ENCODE results near the gene OXLD1. TPM values are rescaled to one million over a fixed set of nuclear protein-coding genes. Genes with fewer than 3 reads are reported as not detected.
"Not testable (repeated sequence)": the region's sequence is repeated elsewhere in the genome, so short reads cannot be mapped to it uniquely, and the experiment has no call there.

Gene OXLD1
- total RNA-seq, 1 donor from 2014 or later: 10.4 TPM

DNA sequence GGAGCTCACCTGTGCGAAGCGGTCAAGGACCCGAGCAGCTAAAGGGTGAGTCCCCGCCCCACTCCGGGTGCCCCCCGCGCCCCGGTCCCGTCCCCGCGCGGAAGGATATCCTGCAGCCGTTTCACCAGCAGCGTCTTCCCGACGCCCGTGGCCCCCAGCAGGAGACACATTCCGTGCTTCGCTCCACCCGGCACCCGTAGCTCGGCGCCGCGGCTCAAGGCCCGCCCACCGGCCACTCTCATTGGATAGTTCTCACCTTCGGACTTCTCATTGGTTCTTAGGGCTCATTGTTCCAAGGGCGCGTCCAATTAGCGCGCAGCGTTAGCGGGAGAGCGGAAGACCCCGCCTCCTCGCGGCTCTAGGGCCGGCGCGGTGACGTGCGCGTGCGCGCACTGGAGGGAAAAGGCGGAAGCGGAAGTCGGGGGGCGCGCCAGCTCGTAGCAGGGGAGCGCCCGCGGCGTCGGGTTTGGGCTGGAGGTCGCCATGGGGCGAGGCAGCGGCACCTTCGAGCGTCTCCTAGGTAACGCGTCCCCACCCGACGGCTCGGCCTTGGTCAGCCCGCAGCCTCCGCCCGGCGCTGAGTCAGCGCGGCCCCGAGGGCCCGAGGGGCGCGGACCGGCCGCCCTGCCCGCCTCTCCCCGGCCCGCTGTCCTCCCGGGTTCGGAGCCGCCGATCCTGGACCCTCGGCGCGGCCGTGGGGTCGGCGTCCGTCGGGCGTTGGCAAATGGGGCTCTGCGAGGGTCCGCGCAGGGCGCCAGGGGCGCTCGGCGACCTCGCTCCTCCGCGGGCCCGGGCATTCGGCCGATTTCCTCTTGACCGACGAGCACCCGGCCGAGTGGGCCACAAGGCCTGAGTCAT lies 17.4 kb upstream of the OXLD1 start, which contains the start of the genes ARL16 and HGS:
Gene ARL16, minus strand, starts transcription at position 214 of the 858 bp plus-strand sequence. Its CDS starts 44 bp downstream, at position 170.
Gene HGS, plus strand, starts transcription at position 428 of the 858 bp plus-strand sequence. Its CDS starts 56 bp downstream, at position 484.
- H3K27me3 ChIP-seq (ENCODE audit: control insufficient read depth in 3 of 3, insufficient read depth in 3 of 3, low read length in 3 of 3): no peaks in the 10 kb centered on the region
- H3K9ac ChIP-seq (ENCODE audit: low read depth in 1 of 3, low read length in 3 of 3): peak within 1 kb of the TSS; percentile 90 to 94 (median 94)
- H3K4me3 ChIP-seq (ENCODE audit: low read length in 3 of 3): peak within 1 kb of the TSS; percentile 89 to 92 (median 89)
- H3K27ac ChIP-seq (ENCODE audit: low read depth, low read length): peak within 1 kb of the TSS; percentile 64
- H3K36me3 ChIP-seq (ENCODE audit: control insufficient read depth in 3 of 3, insufficient read depth in 3 of 3, low read length in 3 of 3): peaks cover 30 to 35% (median 32%) of the 10 kb centered on the region in 3 donors
- H3K4me1 ChIP-seq (ENCODE audit: control insufficient read depth in 3 of 3, insufficient read depth in 3 of 3, low read length in 3 of 3): peaks cover 26 to 35% (median 29%) of the 10 kb centered on the region in 3 donors
- H3K9me3 ChIP-seq (ENCODE audit: control insufficient read depth in 3 of 3, low read length in 3 of 3): no peaks in the 10 kb centered on the region

DNA sequence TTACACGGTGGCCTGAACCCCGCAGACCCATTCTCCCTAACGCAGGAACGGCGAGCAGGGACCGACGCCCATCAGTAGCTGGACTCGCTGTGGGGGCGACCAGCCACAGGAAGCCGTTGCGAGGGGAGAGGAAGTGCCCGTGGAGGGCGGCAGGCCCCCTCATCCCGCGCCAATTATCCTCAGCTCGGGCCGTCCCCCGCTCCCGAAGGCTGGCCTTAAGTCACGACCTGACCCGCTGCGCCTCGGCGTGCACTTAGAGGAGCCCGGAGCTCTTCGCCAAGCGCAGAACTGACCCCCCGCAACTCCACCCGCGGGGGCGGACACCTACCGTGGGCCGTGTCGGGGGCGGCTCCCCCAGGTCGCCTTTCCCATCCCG lies 16.8 kb upstream of the OXLD1 start:
- H3K9me3 ChIP-seq (ENCODE audit: control insufficient read depth in 3 of 3, low read length in 3 of 3): no peaks in the 10 kb centered on the region
- H3K27me3 ChIP-seq (ENCODE audit: control insufficient read depth in 3 of 3, insufficient read depth in 3 of 3, low read length in 3 of 3): no peaks in the 10 kb centered on the region
- peak overlapping the region; percentile 83 to 92 (median 89) for H3K4me3 ChIP-seq (ENCODE audit: low read length in 3 of 3)
- H3K9ac ChIP-seq (ENCODE audit: low read depth in 1 of 3, low read length in 3 of 3): peak overlapping the region; percentile 90 to 94 (median 94)
- peak overlapping the region; percentile 60 for H3K27ac ChIP-seq (ENCODE audit: low read depth, low read length)
- peaks cover 26 to 35% (median 29%) of the 10 kb centered on the region in 3 donors for H3K4me1 ChIP-seq (ENCODE audit: control insufficient read depth in 3 of 3, insufficient read depth in 3 of 3, low read length in 3 of 3)
- peaks cover 24 to 29% (median 26%) of the 10 kb centered on the region in 3 donors for H3K36me3 ChIP-seq (ENCODE audit: control insufficient read depth in 3 of 3, insufficient read depth in 3 of 3, low read length in 3 of 3)

DNA sequence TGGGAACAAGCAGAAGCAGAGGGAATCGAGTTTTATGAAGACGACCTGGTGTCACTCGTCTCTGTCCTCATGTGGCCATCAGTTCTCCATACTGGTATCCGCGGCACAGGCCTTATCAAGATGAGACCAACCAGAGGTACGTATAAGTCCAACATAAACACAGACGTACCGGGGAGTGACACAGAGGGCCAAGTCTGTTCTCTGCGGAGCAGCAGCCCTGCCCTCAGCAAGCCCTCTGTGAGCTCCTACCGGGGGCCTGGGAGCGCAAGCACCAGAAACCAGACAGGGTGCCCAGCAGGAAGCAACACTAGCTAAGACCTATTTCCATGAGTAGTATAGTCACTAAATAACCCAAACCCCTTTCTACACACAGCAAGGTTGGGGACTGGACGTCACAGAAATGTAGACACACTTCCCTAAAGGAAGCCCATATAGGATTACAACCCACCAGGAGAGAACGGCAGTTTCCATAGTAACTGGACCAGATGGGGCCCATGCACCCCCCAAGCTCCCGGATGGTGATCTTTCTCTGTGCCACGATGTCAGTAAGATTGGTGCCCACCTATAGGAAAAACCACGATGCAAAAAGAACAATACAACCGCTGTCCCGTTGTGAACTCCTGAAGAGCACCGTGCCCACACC lies 16.3 kb upstream of the OXLD1 start:
- no peak overlapping the region for H3K27ac ChIP-seq (ENCODE audit: low read depth, low read length)

DNA sequence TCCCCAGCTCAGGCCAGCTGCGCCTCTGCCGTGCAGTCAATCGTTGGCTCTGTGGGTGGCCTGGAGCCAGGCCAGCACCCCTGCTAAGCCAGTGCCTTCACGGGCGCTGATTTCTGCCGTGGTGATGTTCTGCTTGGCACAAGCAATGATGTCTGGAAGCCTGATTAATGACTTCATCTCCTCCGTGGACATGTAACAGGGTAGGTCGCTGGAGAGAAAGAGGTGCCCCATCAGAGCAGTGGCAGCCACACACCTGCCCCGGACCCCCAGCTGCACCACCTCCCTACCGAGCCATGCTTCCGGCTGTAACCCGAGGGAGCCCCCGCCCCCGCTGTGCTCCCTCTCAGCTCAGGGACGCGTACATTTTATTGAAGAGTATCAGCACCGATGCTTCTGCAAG lies 15.3 kb upstream of the OXLD1 start:
- Histone ChIP-seq H3K27me3 (ENCODE audit: control insufficient read depth in 3 of 3, insufficient read depth in 3 of 3, low read length in 3 of 3) (no peaks in the 10 kb centered on the region), H3K36me3 (ENCODE audit: control insufficient read depth in 3 of 3, insufficient read depth in 3 of 3, low read length in 3 of 3) (peaks cover 8 to 15% (median 13%) of the 10 kb centered on the region in 3 donors), H3K9ac (ENCODE audit: low read depth in 1 of 3, low read length in 3 of 3) (no peak overlapping the region), H3K4me1 (ENCODE audit: control insufficient read depth in 3 of 3, insufficient read depth in 3 of 3, low read length in 3 of 3) (peaks cover 26 to 38% (median 29%) of the 10 kb centered on the region in 3 donors), H3K9me3 (ENCODE audit: control insufficient read depth in 3 of 3, low read length in 3 of 3) (no peaks in the 10 kb centered on the region), H3K27ac (ENCODE audit: low read depth, low read length) (no peak overlapping the region), H3K4me3 (ENCODE audit: low read length in 3 of 3) (no peak overlapping the region)

More for the DNA sequence above, 16.3 kb upstream of the OXLD1 start:
- H3K4me3 ChIP-seq (ENCODE audit: low read length in 3 of 3): peak overlapping the region; percentile 83 to 92 (median 89)
- H3K36me3 ChIP-seq (ENCODE audit: control insufficient read depth in 3 of 3, insufficient read depth in 3 of 3, low read length in 3 of 3): peaks cover 19 to 24% (median 24%) of the 10 kb centered on the region in 3 donors
- peaks cover 26 to 35% (median 29%) of the 10 kb centered on the region in 3 donors for H3K4me1 ChIP-seq (ENCODE audit: control insufficient read depth in 3 of 3, insufficient read depth in 3 of 3, low read length in 3 of 3)
- H3K9me3 ChIP-seq (ENCODE audit: control insufficient read depth in 3 of 3, low read length in 3 of 3): no peaks in the 10 kb centered on the region
- H3K27me3 ChIP-seq (ENCODE audit: control insufficient read depth in 3 of 3, insufficient read depth in 3 of 3, low read length in 3 of 3): no peaks in the 10 kb centered on the region
- peak overlapping the region; percentile 90 to 94 (median 94) for H3K9ac ChIP-seq (ENCODE audit: low read depth in 1 of 3, low read length in 3 of 3)

DNA sequence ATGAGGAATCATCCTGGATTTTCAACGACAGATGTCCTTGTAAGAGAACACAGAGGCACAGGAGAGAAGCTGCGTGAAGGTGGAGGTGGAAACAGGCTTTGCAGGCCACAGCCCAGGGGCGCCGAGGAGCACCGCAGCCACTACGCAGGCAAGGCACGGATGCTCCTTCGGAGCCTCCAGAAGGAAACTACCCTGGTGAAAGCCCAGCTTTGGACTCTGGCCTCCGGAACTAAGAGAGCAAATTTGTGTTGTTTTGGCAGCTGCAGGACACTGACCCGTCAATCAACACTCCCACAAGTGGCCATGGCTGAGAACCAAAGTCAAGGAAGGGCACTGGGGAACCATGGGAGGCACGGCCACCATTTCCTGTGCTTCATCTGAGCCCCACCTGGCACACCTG lies 13.7 kb upstream of the OXLD1 start:
- Histone ChIP-seq H3K9ac (ENCODE audit: low read depth in 1 of 3, low read length in 3 of 3) (peak overlapping the region in 1 of 3 donors; percentile 54), H3K4me1 (ENCODE audit: control insufficient read depth in 3 of 3, insufficient read depth in 3 of 3, low read length in 3 of 3) (peaks cover 19 to 34% (median 24%) of the 10 kb centered on the region in 3 donors), H3K36me3 (ENCODE audit: control insufficient read depth in 3 of 3, insufficient read depth in 3 of 3, low read length in 3 of 3) (peaks cover 0 to 5% (median 2%) of the 10 kb centered on the region in 3 donors), H3K9me3 (ENCODE audit: control insufficient read depth in 3 of 3, low read length in 3 of 3) (no peaks in the 10 kb centered on the region), H3K4me3 (ENCODE audit: low read length in 3 of 3) (no peak overlapping the region), H3K27ac (ENCODE audit: low read depth, low read length) (no peak overlapping the region), H3K27me3 (ENCODE audit: control insufficient read depth in 3 of 3, insufficient read depth in 3 of 3, low read length in 3 of 3) (no peaks in the 10 kb centered on the region)

DNA sequence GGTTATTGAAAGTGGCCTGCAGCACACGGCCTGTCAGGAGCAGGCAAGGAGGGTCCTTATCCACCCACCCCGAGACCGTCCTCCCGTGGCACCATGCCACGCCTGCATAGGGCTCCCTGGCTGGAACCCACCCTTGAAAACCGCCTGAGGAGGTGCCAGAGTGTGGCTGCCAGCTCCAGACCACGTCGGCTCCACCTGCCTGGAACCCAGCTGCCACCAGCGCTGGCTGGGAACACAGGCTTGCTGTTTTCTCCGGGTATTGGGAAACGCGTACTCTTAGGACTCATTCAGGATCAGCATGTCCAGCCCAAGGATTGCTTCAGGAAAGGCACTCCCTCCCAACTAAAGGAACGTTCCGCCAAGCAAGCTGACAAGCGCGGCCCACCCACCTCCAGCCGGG lies 10.5 kb upstream of the OXLD1 start:
- Histone ChIP-seq H3K27ac (ENCODE audit: low read depth, low read length) (no peak overlapping the region), H3K9ac (ENCODE audit: low read depth in 1 of 3, low read length in 3 of 3) (no peak overlapping the region), H3K4me3 (ENCODE audit: low read length in 3 of 3) (no peak overlapping the region), H3K36me3 (ENCODE audit: control insufficient read depth in 3 of 3, insufficient read depth in 3 of 3, low read length in 3 of 3) (peaks cover 15 to 18% (median 16%) of the 10 kb centered on the region in 3 donors), H3K9me3 (ENCODE audit: control insufficient read depth in 3 of 3, low read length in 3 of 3) (no peaks in the 10 kb centered on the region), H3K4me1 (ENCODE audit: control insufficient read depth in 3 of 3, insufficient read depth in 3 of 3, low read length in 3 of 3) (peaks cover 0 to 12% (median 6%) of the 10 kb centered on the region in 3 donors), H3K27me3 (ENCODE audit: control insufficient read depth in 3 of 3, insufficient read depth in 3 of 3, low read length in 3 of 3) (no peaks in the 10 kb centered on the region)

DNA sequence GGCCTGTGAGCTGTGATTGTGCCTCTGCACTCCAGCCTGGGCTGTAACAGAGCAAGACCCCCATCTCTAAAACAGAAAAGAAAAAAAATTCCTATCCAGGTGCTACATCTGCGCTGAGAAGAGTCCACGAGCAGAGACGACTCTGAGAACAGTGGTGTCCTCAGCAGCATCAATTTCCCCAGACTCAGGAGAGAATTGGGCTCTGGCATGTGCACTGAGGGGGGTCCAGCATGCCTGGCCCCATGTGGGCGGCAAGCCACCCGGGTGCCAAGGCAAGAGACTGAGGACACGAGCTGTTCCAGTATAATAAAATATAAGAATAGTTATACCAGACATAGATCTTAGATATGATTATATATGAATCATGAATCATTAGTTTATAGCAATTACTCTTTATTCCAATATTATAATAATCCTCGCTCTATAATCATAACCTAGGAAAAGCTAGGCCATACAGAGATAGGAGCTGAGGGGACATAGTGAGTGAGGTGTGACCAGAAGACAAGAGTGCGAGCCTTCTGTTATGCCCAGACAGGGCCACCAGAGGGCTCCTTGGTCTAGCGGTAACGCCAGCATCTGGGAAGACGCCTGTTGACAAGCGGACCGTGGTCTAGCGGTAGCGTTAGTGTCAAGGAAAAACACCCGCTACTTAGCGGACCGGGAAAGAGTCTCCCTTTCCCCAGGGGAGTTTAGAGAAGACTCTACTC lies 9.3 kb upstream of the OXLD1 start:
- Histone ChIP-seq H3K9ac (ENCODE audit: low read depth in 1 of 3, low read length in 3 of 3) (peak overlapping the region in 1 of 3 donors; percentile 8), H3K36me3 (ENCODE audit: control insufficient read depth in 3 of 3, insufficient read depth in 3 of 3, low read length in 3 of 3) (peaks cover 16 to 25% (median 19%) of the 10 kb centered on the region in 3 donors)
- not testable (repeated sequence) for H3K4me3 ChIP-seq (ENCODE audit: low read length in 3 of 3); H3K27me3 ChIP-seq (ENCODE audit: control insufficient read depth in 3 of 3, insufficient read depth in 3 of 3, low read length in 3 of 3); H3K27ac ChIP-seq (ENCODE audit: low read depth, low read length); H3K4me1 ChIP-seq (ENCODE audit: control insufficient read depth in 3 of 3, insufficient read depth in 3 of 3, low read length in 3 of 3); H3K9me3 ChIP-seq (ENCODE audit: control insufficient read depth in 3 of 3, low read length in 3 of 3)

DNA sequence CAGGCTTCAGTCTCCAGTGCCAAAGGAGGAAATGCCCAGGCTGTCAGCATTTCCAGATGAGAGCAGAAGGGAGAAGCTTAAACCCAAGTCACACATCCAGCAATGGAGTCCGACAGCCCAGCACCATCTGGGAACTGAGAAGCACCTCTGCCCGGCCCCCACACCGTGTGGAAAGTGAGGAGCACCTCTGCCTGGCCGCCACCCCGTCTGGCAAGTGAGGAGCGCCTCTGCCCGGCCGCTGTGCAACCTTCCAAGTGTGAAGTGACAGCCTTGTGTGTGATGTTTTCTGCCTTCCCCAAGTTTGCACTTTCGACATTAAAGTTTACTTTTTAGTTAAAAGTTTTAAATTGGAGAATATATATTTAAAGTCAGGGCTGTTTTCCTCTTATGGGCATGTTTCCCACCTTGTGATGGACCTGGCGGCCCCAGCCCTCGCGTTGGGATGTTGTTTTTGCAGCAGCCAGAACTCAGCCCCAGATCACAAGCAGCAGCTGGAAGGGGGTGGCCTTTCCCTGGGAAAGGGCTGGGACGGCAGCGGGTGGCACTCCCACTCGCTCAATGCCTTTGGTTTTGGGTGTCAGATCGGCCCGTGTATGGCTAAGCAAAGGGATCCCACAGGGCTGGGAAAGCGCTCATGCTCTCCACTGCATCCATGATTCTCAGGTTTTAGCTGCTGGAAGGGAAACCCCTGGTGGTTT lies 7.3 kb upstream of the OXLD1 start:
- H3K36me3 ChIP-seq (ENCODE audit: control insufficient read depth in 3 of 3, insufficient read depth in 3 of 3, low read length in 3 of 3): peaks cover 20 to 35% (median 27%) of the 10 kb centered on the region in 3 donors
- no peaks in the 10 kb centered on the region for H3K9me3 ChIP-seq (ENCODE audit: control insufficient read depth in 3 of 3, low read length in 3 of 3)
- peak overlapping the region in 1 of 3 donors; percentile 25 for H3K9ac ChIP-seq (ENCODE audit: low read depth in 1 of 3, low read length in 3 of 3)
- H3K4me3 ChIP-seq (ENCODE audit: low read length in 3 of 3): no peak overlapping the region
- H3K27ac ChIP-seq (ENCODE audit: low read depth, low read length): no peak overlapping the region
- H3K4me1 ChIP-seq (ENCODE audit: control insufficient read depth in 3 of 3, insufficient read depth in 3 of 3, low read length in 3 of 3): peaks cover 0 to 7% (median 0%) of the 10 kb centered on the region in 3 donors
- no peaks in the 10 kb centered on the region for H3K27me3 ChIP-seq (ENCODE audit: control insufficient read depth in 3 of 3, insufficient read depth in 3 of 3, low read length in 3 of 3)

DNA sequence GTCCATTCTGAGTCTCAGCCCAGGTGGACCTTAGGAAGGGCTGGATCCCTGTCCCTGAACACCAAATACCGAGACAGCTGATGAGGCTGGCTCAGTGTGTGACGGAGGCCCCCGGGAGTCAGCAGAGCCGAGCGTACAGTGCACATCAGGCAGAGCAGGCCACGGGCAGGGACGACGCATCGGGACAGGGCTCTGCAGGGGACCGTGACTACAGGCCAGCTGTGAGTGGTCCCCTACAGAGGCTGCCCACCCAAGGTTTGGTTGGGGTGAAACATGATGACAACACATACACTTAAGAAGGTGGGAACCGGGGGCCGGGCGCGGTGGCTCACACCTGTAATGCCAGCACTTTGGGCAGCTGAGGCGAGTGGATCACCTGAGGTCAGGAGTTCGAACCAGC lies 6.5 kb upstream of the OXLD1 start:
- Histone ChIP-seq H3K27me3 (ENCODE audit: control insufficient read depth in 3 of 3, insufficient read depth in 3 of 3, low read length in 3 of 3) (no peaks in the 10 kb centered on the region), H3K27ac (ENCODE audit: low read depth, low read length) (no peak overlapping the region), H3K36me3 (ENCODE audit: control insufficient read depth in 3 of 3, insufficient read depth in 3 of 3, low read length in 3 of 3) (peaks cover 20 to 35% (median 31%) of the 10 kb centered on the region in 3 donors), H3K4me3 (ENCODE audit: low read length in 3 of 3) (no peak overlapping the region), H3K9me3 (ENCODE audit: control insufficient read depth in 3 of 3, low read length in 3 of 3) (no peaks in the 10 kb centered on the region), H3K9ac (ENCODE audit: low read depth in 1 of 3, low read length in 3 of 3) (no peak overlapping the region), H3K4me1 (ENCODE audit: control insufficient read depth in 3 of 3, insufficient read depth in 3 of 3, low read length in 3 of 3) (peaks cover 1 to 9% (median 4%) of the 10 kb centered on the region in 3 donors)
